ENCODE data around the gene GRID1. TPM values are rescaled to one million over a fixed set of nuclear protein-coding genes. Genes with fewer than 3 reads are reported as not detected.

Gene GRID1
- total and polyA plus RNA-seq, 9 of the 15 experiments (the other 6 are each of a cell fraction or from before 2014, with no cell fraction given) = 0.01 to 7.2 (median 1.2) TPM

- ChIA-PET POLR2A (no interaction called here), CTCF (ENCODE audit: low intra/inter-chr PET ratio) (no interaction called here)
- WGBS (ENCODE audit: insufficient coverage, low coverage, missing lambda C conversion rate) = 2% methylated on average over 3 of the region's 3 CpGs
- Histone ChIP-seq H4K20me1 (replicated peaks; ENCODE audit: control insufficient read depth, insufficient read depth, low read length) (no peaks in the 10 kb centered on the region), H3K27ac (ENCODE audit: extremely low read depth, low read depth, low read length) (no peak overlapping the region), H3K4me1 (replicated peaks in 1 of 2; ENCODE audit: control insufficient read depth in 2 of 2, insufficient read depth in 2 of 2, low read length in 2 of 2) (no peaks in the 10 kb centered on the region), H2AFZ (ENCODE audit: low read depth, low read length) (no peak overlapping the region), H3K36me3 (ENCODE audit: control insufficient read depth, insufficient read depth, low read length) (no peaks in the 10 kb centered on the region), H3K4me3 (no peak overlapping the region), H3K9me1 (ENCODE audit: control insufficient read depth, insufficient read depth, low read length) (no peaks in the 10 kb centered on the region), H3K4me2 (ENCODE audit: insufficient read depth, low read length) (no peak overlapping the region), H3K9ac (ENCODE audit: insufficient read depth in 1 of 2, low read depth in 2 of 2, low read length in 2 of 2) (no peak overlapping the region), H3K9me3 (replicated peaks; ENCODE audit: control insufficient read depth, insufficient read depth, low read depth, low read length) (no peaks in the 10 kb centered on the region), H3K79me2 (ENCODE audit: control insufficient read depth, insufficient read depth, low read length) (no peaks in the 10 kb centered on the region), H3K27me3 (ENCODE audit: control insufficient read depth in 2 of 2, insufficient read depth in 2 of 2, low read length in 2 of 2) (peaks cover 0 to 3% of the 10 kb centered on the region in 2 experiments; a peak in 1 of 5 replicates)
- no peak for DNase-seq (ENCODE audit: extremely low read depth in 1 of 4, low spot score in 3 of 4)
- in situ Hi-C loops (cut with MboI) (no loop called here), intact Hi-C loops (cut with micrococcal nuclease) (no loop called here)
- no peak for ATAC-seq
- BruUV-seq (replicated peaks) = no TSS peak
- no peak for TF ChIP-seq KDM4B (IDR thresholded peaks at IDR 0.05; ENCODE audit: borderline replicate concordance in 2 of 2, low read depth in 1 of 2)
- TF ChIP-seq MTF1 (CRISPR knock-in tag; IDR thresholded peaks at IDR 0.05; ENCODE audit: borderline replicate concordance) = no peak
- TF ChIP-seq ZBTB5 (IDR thresholded peaks at IDR 0.05) = no peak
- no peak for TF ChIP-seq ZNF561 (CRISPR knock-in tag; conservative IDR thresholded peaks at IDR 0.05)
- no peak for TF ChIP-seq POLR2B (IDR thresholded peaks at IDR 0.05; ENCODE audit: low read depth, partially characterized antibody)
- no peak for TF ChIP-seq TOE1 (IDR thresholded peaks at IDR 0.05; ENCODE audit: borderline replicate concordance)
- TF ChIP-seq TOE1 (CRISPR knock-in tag; IDR thresholded peaks at IDR 0.05; ENCODE audit: borderline replicate concordance, low read depth) = no peak
- TF ChIP-seq ZNF124 (CRISPR knock-in tag; IDR thresholded peaks at IDR 0.05) = no peak
- no peak for FAIRE-seq
Measured at GRCh38 chr10:85792533-85792858, 574.1 kb downstream of the GRID1 start.
